Measurements from ENCODE around the gene RELB. TPM values are rescaled to one million over a fixed set of nuclear protein-coding genes. Genes with fewer than 3 reads are reported as not detected.
A peak's percentile ranks its signal among the peaks of the same experiment; 100 is the strongest.

Gene RELB
- total and polyA plus RNA-seq, 9 of the 15 experiments (the other 6 are each of a cell fraction or from before 2014, with no cell fraction given), result 0.15 to 1.1 (median 0.28) TPM; not detected in 2

DNA sequence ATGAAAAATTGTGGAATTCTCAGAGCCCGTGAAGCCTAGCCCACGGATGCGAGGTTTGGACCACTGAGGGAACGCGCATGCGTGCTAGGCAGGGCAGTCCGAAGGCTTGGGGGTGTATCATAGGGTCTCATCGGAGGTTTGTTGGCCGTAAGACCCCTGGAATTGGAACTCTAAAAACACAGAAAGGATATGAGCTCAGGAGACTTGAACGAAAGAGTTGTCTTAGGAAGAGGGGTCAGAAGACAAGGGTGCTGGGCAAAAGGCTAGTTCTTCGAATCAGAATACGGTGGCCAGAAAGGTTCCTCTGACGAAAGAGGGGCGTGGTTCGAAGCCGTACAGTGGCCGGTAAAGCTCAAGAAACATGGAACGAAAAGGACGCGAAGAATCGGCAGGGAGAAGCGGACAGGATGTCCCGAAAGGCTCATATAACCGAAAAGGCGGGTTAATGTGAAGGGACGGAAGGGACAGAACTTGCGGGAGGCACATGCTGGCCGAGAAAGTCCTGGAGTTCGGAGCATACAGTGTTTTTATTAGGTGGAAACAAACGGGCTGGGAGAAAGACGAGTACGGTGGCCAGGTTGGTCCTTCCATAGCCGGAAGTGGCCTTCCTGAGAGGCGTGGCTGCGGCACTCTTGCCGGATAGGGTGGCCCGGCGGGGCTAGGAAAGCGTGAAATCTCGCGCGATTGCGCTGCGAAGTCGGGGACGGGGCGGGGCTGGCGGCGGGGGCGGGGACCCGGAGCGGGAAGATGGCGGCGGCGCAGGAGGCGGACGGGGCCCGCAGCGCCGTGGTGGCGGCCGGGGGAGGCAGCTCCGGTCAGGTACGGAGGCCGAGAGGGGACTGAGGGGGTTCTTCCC is 46.4 kb upstream of the RELB start, which contains the start of gene CLPTM1 (continued):
- TF ChIP-seq, protein P1, sequence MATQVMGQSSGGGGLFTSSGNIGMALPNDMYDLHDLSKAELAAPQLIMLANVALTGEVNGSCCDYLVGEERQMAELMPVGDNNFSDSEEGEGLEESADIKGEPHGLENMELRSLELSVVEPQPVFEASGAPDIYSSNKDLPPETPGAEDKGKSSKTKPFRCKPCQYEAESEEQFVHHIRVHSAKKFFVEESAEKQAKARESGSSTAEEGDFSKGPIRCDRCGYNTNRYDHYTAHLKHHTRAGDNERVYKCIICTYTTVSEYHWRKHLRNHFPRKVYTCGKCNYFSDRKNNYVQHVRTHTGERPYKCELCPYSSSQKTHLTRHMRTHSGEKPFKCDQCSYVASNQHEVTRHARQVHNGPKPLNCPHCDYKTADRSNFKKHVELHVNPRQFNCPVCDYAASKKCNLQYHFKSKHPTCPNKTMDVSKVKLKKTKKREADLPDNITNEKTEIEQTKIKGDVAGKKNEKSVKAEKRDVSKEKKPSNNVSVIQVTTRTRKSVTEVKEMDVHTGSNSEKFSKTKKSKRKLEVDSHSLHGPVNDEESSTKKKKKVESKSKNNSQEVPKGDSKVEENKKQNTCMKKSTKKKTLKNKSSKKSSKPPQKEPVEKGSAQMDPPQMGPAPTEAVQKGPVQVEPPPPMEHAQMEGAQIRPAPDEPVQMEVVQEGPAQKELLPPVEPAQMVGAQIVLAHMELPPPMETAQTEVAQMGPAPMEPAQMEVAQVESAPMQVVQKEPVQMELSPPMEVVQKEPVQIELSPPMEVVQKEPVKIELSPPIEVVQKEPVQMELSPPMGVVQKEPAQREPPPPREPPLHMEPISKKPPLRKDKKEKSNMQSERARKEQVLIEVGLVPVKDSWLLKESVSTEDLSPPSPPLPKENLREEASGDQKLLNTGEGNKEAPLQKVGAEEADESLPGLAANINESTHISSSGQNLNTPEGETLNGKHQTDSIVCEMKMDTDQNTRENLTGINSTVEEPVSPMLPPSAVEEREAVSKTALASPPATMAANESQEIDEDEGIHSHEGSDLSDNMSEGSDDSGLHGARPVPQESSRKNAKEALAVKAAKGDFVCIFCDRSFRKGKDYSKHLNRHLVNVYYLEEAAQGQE (IDR thresholded peaks at IDR 0.05; ENCODE audit: borderline replicate concordance), result no peak
- TF ChIP-seq, protein P1 (CRISPR knock-in tag; IDR thresholded peaks at IDR 0.05; ENCODE audit: low read depth), result 0 out of 2 replicates have a peak, but pooled peaks have one; percentile 9
- TF ChIP-seq ZNF133 (CRISPR knock-in tag; IDR thresholded peaks at IDR 0.05), result no peak
- no peak; the same call in 1 of the 2 replicates for TF ChIP-seq CEBPG (CRISPR knock-in tag; IDR thresholded peaks at IDR 0.05)
- no peak for TF ChIP-seq CEBPG (tag; conservative IDR thresholded peaks at IDR 0.05 in 1 of 2, IDR thresholded peaks at IDR 0.05 in 1 of 2)
- peak; percentile 98 for TF ChIP-seq ETV1 (tag; conservative IDR thresholded peaks at IDR 0.05; ENCODE audit: low read depth)
- no peak for TF ChIP-seq NCOA4 (IDR thresholded peaks at IDR 0.05; ENCODE audit: partially characterized antibody)
- no peak for TF ChIP-seq ZNF644 (tag; IDR thresholded peaks at IDR 0.05; ENCODE audit: low read depth)
- peak; percentile 73 for TF ChIP-seq TBP (optimal IDR thresholded peaks at IDR 0.05; ENCODE audit: low read depth, low read length)
- TF ChIP-seq NR0B1 (IDR thresholded peaks at IDR 0.05; ENCODE audit: partially characterized antibody), result no peak
- TF ChIP-seq FOXK1 (CRISPR knock-in tag; IDR thresholded peaks at IDR 0.05; ENCODE audit: borderline replicate concordance), result peak; percentile 26; the same call in 1 of the 2 replicates
- no peak for TF ChIP-seq ZNF263 (CRISPR knock-in tag; IDR thresholded peaks at IDR 0.05; ENCODE audit: borderline replicate concordance)
- TF ChIP-seq, protein P2, sequence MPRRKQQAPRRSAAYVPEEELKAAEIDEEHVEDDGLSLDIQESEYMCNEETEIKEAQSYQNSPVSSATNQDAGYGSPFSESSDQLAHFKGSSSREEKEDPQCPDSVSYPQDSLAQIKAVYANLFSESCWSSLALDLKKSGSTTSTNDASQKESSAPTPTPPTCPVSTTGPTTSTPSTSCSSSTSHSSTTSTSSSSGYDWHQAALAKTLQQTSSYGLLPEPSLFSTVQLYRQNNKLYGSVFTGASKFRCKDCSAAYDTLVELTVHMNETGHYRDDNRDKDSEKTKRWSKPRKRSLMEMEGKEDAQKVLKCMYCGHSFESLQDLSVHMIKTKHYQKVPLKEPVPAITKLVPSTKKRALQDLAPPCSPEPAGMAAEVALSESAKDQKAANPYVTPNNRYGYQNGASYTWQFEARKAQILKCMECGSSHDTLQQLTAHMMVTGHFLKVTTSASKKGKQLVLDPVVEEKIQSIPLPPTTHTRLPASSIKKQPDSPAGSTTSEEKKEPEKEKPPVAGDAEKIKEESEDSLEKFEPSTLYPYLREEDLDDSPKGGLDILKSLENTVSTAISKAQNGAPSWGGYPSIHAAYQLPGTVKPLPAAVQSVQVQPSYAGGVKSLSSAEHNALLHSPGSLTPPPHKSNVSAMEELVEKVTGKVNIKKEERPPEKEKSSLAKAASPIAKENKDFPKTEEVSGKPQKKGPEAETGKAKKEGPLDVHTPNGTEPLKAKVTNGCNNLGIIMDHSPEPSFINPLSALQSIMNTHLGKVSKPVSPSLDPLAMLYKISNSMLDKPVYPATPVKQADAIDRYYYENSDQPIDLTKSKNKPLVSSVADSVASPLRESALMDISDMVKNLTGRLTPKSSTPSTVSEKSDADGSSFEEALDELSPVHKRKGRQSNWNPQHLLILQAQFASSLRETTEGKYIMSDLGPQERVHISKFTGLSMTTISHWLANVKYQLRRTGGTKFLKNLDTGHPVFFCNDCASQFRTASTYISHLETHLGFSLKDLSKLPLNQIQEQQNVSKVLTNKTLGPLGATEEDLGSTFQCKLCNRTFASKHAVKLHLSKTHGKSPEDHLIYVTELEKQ (CRISPR knock-in tag; IDR thresholded peaks at IDR 0.05), result no peak

All from K562 (cell line).